Bronchial epithelial cell (primary cell): ENCODE measurements around the gene DTX4. TPM values are rescaled to one million over a fixed set of nuclear protein-coding genes. Genes with fewer than 3 reads are reported as not detected.

Source experiments
- DNase-seq: peaks from one replicate; pipeline ENCODE4 v3.0.0-alpha.2; 2010; ENCODE audit warnings: low read depth
- FAIRE-seq: peaks from 2 replicates; lab custom pipeline; 2011; peaks lifted over from hg19 to GRCh38; lab: Jason Lieb, UNC
- H3K27me3 ChIP-seq: 2 replicates; pipeline ENCODE4 v1.5.1; 2011; ENCODE audit warnings: low read length; ENCODE audit not compliant: control insufficient read depth, insufficient read depth
- H3K36me3 ChIP-seq: 2 replicates; pipeline ENCODE4 v1.5.1; 2011; ENCODE audit warnings: low read length; ENCODE audit not compliant: control insufficient read depth, insufficient read depth
- H3K4me3 ChIP-seq: 2 replicates; pipeline ENCODE4 v1.5.1; 2011; ENCODE audit warnings: mild to moderate bottlenecking, low read depth, low read length, control low read depth
- total RNA-seq: library from RNA; depleted of rRNA; stranded (reverse); fragments of >200 nt; gene quantifications from 2 replicates; pipeline ENCODE4 v1.2.1, GENCODE V29; 2014
- TF ChIP-seq, protein P1 (sequence below): IDR thresholded peaks from 2 replicates; pipeline ENCODE4 v1.5.1; 2011; ENCODE audit warnings: mild to moderate bottlenecking, moderate library complexity, low read length, control low read depth, inconsistent platforms; ENCODE audit not compliant: insufficient read depth, severe bottlenecking

DTX4 gene
- total RNA-seq, 1 donor from 2014 or later = 2.4 TPM

DNA sequence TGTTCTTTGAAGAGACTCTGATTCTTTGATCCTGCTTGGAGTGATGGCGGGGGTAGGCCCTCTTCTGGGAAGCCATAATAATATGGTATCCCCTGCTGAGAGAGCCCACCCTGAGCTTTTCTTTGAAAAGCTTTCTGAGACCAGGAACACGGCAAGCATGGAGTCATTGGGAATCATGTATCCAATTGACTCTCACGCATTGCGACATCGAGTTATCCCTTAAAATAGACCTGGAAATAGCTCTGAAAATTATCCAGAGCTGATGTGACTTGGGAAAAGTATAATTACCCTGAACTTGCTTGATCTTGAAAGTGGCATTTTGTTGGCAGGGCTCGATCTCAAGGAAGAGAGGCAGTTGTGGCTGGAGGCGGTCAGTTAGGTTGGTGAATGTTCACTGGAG lies 77.6 kb downstream of the DTX4 start:
- H3K4me3 ChIP-seq = no peak overlapping the region
- no peaks in the 10 kb centered on the region for H3K27me3 ChIP-seq
- DNase-seq (no peak), FAIRE-seq (no peak)
- no peaks in the 10 kb centered on the region for H3K36me3 ChIP-seq
- TF ChIP-seq, protein P1, sequence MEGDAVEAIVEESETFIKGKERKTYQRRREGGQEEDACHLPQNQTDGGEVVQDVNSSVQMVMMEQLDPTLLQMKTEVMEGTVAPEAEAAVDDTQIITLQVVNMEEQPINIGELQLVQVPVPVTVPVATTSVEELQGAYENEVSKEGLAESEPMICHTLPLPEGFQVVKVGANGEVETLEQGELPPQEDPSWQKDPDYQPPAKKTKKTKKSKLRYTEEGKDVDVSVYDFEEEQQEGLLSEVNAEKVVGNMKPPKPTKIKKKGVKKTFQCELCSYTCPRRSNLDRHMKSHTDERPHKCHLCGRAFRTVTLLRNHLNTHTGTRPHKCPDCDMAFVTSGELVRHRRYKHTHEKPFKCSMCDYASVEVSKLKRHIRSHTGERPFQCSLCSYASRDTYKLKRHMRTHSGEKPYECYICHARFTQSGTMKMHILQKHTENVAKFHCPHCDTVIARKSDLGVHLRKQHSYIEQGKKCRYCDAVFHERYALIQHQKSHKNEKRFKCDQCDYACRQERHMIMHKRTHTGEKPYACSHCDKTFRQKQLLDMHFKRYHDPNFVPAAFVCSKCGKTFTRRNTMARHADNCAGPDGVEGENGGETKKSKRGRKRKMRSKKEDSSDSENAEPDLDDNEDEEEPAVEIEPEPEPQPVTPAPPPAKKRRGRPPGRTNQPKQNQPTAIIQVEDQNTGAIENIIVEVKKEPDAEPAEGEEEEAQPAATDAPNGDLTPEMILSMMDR = no peak

DNA sequence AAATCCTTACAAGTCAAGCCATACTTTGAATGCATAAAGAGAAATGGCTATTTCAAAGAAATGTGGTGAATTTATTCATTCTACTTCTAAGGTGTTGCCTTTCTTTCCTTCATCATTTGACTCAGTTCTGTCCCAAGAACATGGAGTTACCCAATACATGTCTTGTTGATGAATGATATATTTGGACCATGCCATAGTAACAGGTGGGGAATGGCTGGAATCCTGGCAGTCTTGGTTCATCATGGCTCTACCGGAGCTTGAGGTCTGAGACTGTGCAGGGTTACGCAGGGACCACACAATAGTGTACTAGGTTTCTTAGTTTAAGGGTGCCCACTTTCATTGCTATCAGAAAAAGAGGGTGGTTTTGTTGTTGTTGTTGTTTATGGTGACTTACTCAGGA lies 81.1 kb downstream of the DTX4 start:
- H3K4me3 ChIP-seq = no peak overlapping the region
- no peaks in the 10 kb centered on the region for H3K27me3 ChIP-seq
- TF ChIP-seq, protein P1 = no peak
- FAIRE-seq = no peak
- DNase-seq = no peak
- no peaks in the 10 kb centered on the region for H3K36me3 ChIP-seq

DNA sequence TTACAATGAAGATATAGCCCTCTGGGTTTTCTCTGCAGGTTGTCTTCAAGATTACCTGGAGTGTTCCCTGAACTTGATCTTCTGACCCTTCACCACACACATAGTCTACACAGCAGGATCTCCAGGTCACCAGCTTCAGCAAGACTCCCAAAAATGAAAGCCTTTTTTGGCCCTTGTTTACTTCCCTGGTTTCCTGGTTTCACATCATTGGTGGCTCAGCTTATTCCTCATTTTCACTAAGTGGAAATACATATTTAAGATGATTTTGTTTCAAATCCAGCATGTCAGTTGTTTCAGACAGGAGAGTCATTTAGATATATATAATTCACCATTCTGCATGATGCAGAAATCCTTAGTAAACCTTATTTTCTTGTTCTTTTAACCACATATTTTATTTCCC lies 82.4 kb downstream of the DTX4 start:
- Histone ChIP-seq H3K4me3 (no peak overlapping the region), H3K27me3 (no peaks in the 10 kb centered on the region), H3K36me3 (no peaks in the 10 kb centered on the region)
- DNase-seq = no peak
- TF ChIP-seq, protein P1 = no peak
- no peak for FAIRE-seq

DNA sequence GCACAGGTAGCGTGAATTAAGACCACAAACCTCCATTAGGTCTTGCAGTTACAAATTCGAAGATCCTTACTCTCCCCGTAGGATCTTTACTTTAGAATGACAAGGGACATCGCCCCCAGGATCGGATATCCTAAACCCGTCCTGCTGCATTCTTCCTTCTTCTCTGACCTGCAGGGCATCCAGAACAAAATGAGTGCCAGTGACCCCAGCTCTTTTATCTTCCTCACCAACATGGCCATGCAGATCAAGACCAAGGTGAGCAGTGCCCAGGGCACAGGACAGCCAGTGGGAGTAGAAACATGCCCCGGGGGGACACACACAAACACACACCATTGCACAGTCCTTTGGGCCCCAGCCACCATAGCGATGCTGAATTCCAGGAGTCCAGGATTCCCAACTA lies 83.3 kb downstream of the DTX4 start:
- Histone ChIP-seq H3K27me3 (no peaks in the 10 kb centered on the region), H3K36me3 (no peaks in the 10 kb centered on the region), H3K4me3 (no peak overlapping the region)
- no peak for FAIRE-seq
- TF ChIP-seq, protein P1 = no peak
- no peak for DNase-seq

Other genes starting within 250 kb of the DTX4 start
- gene GLYATL1, start 232.6 kb upstream of the DTX4 start, total RNA-seq = not detected in 2 replicates
- gene GLYATL1B, start 85.8 kb upstream of the DTX4 start, total RNA-seq = not detected in 2 replicates
- gene FAM111B, start 64.9 kb upstream of the DTX4 start, total RNA-seq = under 0.01 TPM in 2 replicates
- gene FAM111A, start 29.3 kb upstream of the DTX4 start, total RNA-seq = 7.9 and 18.3 TPM in 2 replicates
- not detected in 2 replicates for gene MPEG1, start 40.8 kb downstream of the DTX4 start, total RNA-seq
- not detected in 2 replicates for gene OR5AN1, start 186.8 kb downstream of the DTX4 start, total RNA-seq